Measurements from ENCODE around the gene TP53I11.

DNA sequence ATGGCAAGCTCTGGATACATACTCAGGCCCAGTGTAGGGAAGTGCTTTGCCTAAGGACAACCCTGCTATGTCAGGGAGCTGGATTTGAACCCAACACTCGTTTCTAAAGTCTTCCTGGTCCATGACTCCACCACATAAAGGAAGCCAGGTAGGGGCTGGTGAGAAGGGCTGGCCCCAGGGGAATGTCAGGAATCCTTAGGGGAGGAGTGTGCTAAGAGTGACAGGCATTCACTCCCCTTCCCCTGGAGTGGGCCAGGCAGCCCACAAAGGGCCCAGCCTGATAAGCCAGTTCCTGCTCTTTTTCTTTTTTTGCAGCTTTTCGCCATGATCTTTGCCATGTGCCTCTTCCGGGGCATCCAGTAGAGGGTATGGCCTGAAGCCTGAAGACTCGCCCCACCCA lies 21.9 kb downstream of the TP53I11 start:
- no peak for TF ChIP-seq ARHGAP35 (CRISPR knock-in tag; IDR thresholded peaks at IDR 0.05; ENCODE audit: borderline replicate concordance)
- no peak for TF ChIP-seq ZNF121 (CRISPR knock-in tag; IDR thresholded peaks at IDR 0.05)
- TF ChIP-seq POLR2AphosphoS5 (IDR thresholded peaks at IDR 0.05; ENCODE audit: low read depth, low read length) = no peak

Measured in HepG2 (cell line).